ENCODE results near the gene AZI2. TPM values are rescaled to one million over a fixed set of nuclear protein-coding genes. Genes with fewer than 3 reads are reported as not detected.
A peak's percentile ranks its signal among the peaks of the same experiment; 100 is the strongest.

AZI2 gene, protein sequence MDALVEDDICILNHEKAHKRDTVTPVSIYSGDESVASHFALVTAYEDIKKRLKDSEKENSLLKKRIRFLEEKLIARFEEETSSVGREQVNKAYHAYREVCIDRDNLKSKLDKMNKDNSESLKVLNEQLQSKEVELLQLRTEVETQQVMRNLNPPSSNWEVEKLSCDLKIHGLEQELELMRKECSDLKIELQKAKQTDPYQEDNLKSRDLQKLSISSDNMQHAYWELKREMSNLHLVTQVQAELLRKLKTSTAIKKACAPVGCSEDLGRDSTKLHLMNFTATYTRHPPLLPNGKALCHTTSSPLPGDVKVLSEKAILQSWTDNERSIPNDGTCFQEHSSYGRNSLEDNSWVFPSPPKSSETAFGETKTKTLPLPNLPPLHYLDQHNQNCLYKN
- 10 to 100 TPM; 20.4 to 29.0 TPM for polyA plus RNA-seq

DNA sequence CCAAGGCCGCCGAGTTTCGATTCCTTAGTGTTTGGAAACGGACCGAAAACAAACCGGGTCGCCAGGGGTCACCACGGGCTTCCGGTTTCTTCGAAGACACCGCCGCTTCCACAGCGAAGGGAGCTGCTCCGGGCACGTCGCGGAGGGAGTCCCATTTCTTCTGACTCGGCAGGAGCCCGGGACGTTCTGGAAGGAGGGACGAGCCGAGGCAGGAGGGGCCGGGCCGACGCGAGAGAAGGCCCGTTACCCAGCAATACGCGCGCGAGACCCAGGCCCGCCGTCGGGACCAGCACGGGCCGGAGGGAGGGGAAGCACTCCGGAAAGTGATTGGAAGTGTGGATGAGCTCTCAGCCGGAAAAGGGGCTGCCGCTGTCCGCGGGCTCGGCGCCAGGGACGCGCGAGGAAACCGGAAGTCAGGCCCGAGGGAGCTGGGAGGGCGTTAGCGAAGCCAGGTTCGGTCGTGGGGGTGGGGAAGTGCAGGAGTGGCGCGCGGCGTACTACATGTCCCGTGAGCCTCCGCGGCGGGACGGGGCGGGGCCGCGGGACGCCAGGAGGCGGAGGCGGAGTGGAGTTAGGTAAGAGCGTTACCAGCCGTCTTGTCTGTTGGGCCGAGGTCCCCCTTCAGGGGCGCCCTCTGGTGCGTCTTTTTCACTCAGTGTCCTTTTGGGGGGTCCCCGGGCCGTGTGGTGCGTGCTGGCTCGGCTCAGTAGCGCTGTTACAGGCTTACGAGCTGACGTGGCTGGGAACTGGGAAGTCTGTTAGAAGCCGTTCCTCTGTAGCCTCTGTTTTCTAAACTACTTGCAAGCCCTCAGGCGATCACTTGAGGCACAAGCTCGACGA, at the start of gene AZI2, which contains the start of gene ZCWPW2:
Gene AZI2, minus strand, starts transcription at position 196 of the 840 bp plus-strand sequence. CDS start 8,207 bp downstream, outside the sequence.
Gene ZCWPW2, plus strand, starts transcription at position 93 of the 840 bp plus-strand sequence. CDS start 64,348 bp downstream, outside the sequence.
- 0 to 1% methylated on average over 81 to 83 of the region's 83 CpGs for WGBS, 2 donors
- no peaks in the 10 kb centered on the region for H3K4me1 ChIP-seq (ENCODE audit: control insufficient read depth in 2 of 2, insufficient read depth in 2 of 2, low read length in 1 of 2)
- H3K27me3 ChIP-seq (ENCODE audit: control insufficient read depth in 1 of 2, insufficient read depth in 2 of 2, low read length in 2 of 2): no peaks in the 10 kb centered on the region
- peak within 1 kb of the TSS; percentile 79 to 87 for H3K4me3 ChIP-seq (ENCODE audit: low read depth in 1 of 2, low read length in 2 of 2)
- H3K36me3 ChIP-seq (ENCODE audit: control insufficient read depth in 2 of 2, insufficient read depth in 2 of 2, low read length in 1 of 2): peaks cover 0 to 2% of the 10 kb centered on the region in 2 donors
- H3K27ac ChIP-seq (ENCODE audit: low read depth in 2 of 2, low read length in 1 of 2): peak within 1 kb of the TSS; percentile 95 to 99
- peaks cover 0 to 3% of the 10 kb centered on the region in 2 donors for H3K9me3 ChIP-seq (ENCODE audit: control insufficient read depth in 2 of 2, insufficient read depth in 1 of 2, low read depth in 1 of 2, low read length in 1 of 2)

DNA sequence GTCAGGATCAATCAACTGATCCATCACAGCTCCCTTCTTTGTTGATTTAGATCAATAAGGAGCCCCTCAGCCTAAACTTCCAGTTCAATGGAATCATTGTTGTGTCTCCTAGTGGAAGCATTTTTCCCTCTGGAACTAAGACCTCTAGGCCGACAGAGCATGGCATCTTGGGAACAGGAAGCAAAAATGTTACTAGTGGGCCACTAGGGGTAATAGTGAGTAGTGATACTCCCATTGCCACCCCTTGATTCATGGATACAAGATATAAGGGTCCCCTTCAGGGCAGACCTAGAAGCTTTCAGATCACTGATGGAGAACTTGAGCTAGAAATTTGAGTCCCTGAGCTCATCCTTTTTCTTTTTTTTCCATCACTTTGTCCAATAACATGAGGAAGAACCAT, 40.4 kb upstream of the AZI2 start:
- Histone ChIP-seq H3K27ac (ENCODE audit: low read depth in 2 of 2, low read length in 1 of 2) (no peak overlapping the region), H3K36me3 (ENCODE audit: control insufficient read depth in 2 of 2, insufficient read depth in 2 of 2, low read length in 1 of 2) (no peaks in the 10 kb centered on the region), H3K4me3 (ENCODE audit: low read depth in 1 of 2, low read length in 2 of 2) (no peak overlapping the region), H3K9me3 (ENCODE audit: control insufficient read depth in 2 of 2, insufficient read depth in 1 of 2, low read depth in 1 of 2, low read length in 1 of 2) (no peaks in the 10 kb centered on the region), H3K27me3 (ENCODE audit: control insufficient read depth in 1 of 2, insufficient read depth in 2 of 2, low read length in 2 of 2) (no peaks in the 10 kb centered on the region), H3K4me1 (ENCODE audit: control insufficient read depth in 2 of 2, insufficient read depth in 2 of 2, low read length in 1 of 2) (no peaks in the 10 kb centered on the region)
- 77 to 88% methylated on average over 1 of the region's 1 CpG for WGBS, 2 donors

DNA sequence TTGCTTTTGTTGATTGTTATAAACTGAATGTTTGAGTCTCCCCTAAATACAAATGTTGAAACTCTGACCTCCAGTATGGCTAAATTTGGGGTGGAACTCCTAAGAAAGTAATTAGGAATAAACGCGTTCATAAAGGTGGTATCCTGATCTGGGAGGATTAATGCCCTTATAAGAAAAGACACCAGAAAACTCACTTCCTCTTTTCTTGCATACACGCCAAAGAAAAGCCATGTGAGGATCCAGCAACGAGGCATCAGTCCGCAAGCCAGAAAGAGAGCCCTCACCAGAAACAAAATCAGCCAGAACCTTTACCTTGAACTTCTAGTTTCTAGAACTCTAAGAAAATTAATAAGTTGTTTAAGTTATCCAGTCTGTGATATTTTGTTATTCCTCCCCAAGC, 37.4 kb upstream of the AZI2 start:
- Histone ChIP-seq H3K27ac (ENCODE audit: low read depth in 2 of 2, low read length in 1 of 2) (no peak overlapping the region), H3K4me1 (ENCODE audit: control insufficient read depth in 2 of 2, insufficient read depth in 2 of 2, low read length in 1 of 2) (no peaks in the 10 kb centered on the region), H3K4me3 (ENCODE audit: low read depth in 1 of 2, low read length in 2 of 2) (no peak overlapping the region), H3K36me3 (ENCODE audit: control insufficient read depth in 2 of 2, insufficient read depth in 2 of 2, low read length in 1 of 2) (no peaks in the 10 kb centered on the region), H3K27me3 (ENCODE audit: control insufficient read depth in 1 of 2, insufficient read depth in 2 of 2, low read length in 2 of 2) (no peaks in the 10 kb centered on the region), H3K9me3 (ENCODE audit: control insufficient read depth in 2 of 2, insufficient read depth in 1 of 2, low read depth in 1 of 2, low read length in 1 of 2) (no peaks in the 10 kb centered on the region)
- WGBS, 2 donors: 88 to 92% methylated on average over 5 of the region's 5 CpGs

DNA sequence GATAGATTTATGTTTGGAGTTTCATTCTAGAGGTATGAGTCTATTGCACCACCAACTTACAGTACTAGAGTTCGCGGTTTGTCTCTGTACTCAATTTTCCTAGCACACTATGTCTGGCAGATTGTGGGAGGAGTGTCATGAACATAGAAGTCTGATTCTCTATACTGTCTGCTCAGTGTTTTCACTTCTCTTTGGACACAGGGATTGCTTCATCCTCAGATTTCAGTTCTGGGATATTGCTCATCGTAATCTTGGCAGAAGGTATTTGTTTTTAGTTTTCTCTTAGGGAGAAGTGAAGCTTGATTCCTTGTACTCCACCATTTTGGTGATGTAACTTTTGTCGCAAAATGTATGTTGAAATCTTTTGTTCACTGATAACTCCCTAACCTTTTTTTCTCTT, 27.8 kb upstream of the AZI2 start:
- WGBS, 2 donors: 84 to 87% methylated on average over 4 of the region's 4 CpGs
- no peaks in the 10 kb centered on the region for H3K27me3 ChIP-seq (ENCODE audit: control insufficient read depth in 1 of 2, insufficient read depth in 2 of 2, low read length in 2 of 2)
- no peaks in the 10 kb centered on the region for H3K36me3 ChIP-seq (ENCODE audit: control insufficient read depth in 2 of 2, insufficient read depth in 2 of 2, low read length in 1 of 2)
- H3K27ac ChIP-seq (ENCODE audit: low read depth in 2 of 2, low read length in 1 of 2): no peak overlapping the region
- H3K9me3 ChIP-seq (ENCODE audit: control insufficient read depth in 2 of 2, insufficient read depth in 1 of 2, low read depth in 1 of 2, low read length in 1 of 2): no peaks in the 10 kb centered on the region
- H3K4me3 ChIP-seq (ENCODE audit: low read depth in 1 of 2, low read length in 2 of 2): no peak overlapping the region
- H3K4me1 ChIP-seq (ENCODE audit: control insufficient read depth in 2 of 2, insufficient read depth in 2 of 2, low read length in 1 of 2): no peaks in the 10 kb centered on the region

DNA sequence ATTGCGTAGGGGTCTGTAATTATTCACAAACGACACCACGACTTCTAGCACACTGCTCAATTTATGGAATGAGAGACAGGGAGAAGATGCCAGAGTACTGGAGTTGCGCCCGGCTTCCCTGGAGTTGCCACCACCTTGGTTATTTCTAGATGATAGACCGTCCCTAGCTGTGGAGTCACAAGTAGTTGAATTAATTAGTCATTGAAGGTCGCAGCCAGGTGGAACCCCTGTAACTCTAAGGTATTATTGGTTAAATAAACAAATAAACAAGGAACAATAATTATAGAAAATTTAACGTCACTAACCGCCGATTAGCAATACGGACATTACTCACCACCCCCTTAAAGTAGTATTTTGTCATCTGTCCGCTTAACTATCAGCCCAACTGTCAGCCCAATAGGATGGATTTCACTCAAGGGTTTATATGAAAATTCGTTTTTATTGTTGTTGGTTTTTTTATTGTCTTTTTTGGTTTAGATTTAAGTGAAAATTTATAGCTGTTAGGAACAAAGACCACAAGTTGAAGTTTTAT, 911 bp upstream of the AZI2 start:
- H3K9me3 ChIP-seq (ENCODE audit: control insufficient read depth in 2 of 2, insufficient read depth in 1 of 2, low read depth in 1 of 2, low read length in 1 of 2): peaks cover 0 to 3% of the 10 kb centered on the region in 2 donors
- H3K27me3 ChIP-seq (ENCODE audit: control insufficient read depth in 1 of 2, insufficient read depth in 2 of 2, low read length in 2 of 2): no peaks in the 10 kb centered on the region
- WGBS, 2 donors: 18 to 23% methylated on average over 13 of the region's 13 CpGs

DNA sequence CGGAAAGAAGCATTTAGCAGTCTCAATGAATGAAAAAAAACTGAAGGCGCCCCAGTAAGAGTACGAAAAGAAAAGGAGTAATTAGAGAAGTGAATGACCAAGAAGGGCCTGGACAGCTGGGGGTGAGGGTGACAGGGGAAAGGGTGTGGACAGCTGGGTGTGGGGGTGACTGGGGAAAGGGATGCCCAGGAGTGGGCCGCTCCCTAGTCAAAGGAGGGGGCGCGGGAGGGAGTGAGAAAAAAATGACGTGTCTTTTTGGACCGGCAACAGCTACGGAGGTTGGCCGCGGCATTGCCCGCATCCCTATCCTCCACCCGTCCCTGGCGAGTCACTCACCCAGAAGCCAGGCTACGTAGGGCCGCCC, 377 bp downstream of the AZI2 start:
- Histone ChIP-seq H3K27me3 (ENCODE audit: control insufficient read depth in 1 of 2, insufficient read depth in 2 of 2, low read length in 2 of 2) (no peaks in the 10 kb centered on the region), H3K4me1 (ENCODE audit: control insufficient read depth in 2 of 2, insufficient read depth in 2 of 2, low read length in 1 of 2) (no peaks in the 10 kb centered on the region), H3K9me3 (ENCODE audit: control insufficient read depth in 2 of 2, insufficient read depth in 1 of 2, low read depth in 1 of 2, low read length in 1 of 2) (peaks cover 0 to 3% of the 10 kb centered on the region in 2 donors), H3K4me3 (ENCODE audit: low read depth in 1 of 2, low read length in 2 of 2) (peak overlapping the region; percentile 79 to 87), H3K27ac (ENCODE audit: low read depth in 2 of 2, low read length in 1 of 2) (peak overlapping the region; percentile 95 to 99), H3K36me3 (ENCODE audit: control insufficient read depth in 2 of 2, insufficient read depth in 2 of 2, low read length in 1 of 2) (peaks cover 0 to 2% of the 10 kb centered on the region in 2 donors)
- WGBS, 2 donors: 0 to 1% methylated on average over 16 of the region's 16 CpGs

More for the DNA sequence above, 911 bp upstream of the AZI2 start:
- H3K4me1 ChIP-seq (ENCODE audit: control insufficient read depth in 2 of 2, insufficient read depth in 2 of 2, low read length in 1 of 2): no peaks in the 10 kb centered on the region
- peaks cover 0 to 2% of the 10 kb centered on the region in 2 donors for H3K36me3 ChIP-seq (ENCODE audit: control insufficient read depth in 2 of 2, insufficient read depth in 2 of 2, low read length in 1 of 2)
- H3K27ac ChIP-seq (ENCODE audit: low read depth in 2 of 2, low read length in 1 of 2): peak overlapping the region; percentile 95 to 99
- peak overlapping the region; percentile 79 to 87 for H3K4me3 ChIP-seq (ENCODE audit: low read depth in 1 of 2, low read length in 2 of 2)

DNA sequence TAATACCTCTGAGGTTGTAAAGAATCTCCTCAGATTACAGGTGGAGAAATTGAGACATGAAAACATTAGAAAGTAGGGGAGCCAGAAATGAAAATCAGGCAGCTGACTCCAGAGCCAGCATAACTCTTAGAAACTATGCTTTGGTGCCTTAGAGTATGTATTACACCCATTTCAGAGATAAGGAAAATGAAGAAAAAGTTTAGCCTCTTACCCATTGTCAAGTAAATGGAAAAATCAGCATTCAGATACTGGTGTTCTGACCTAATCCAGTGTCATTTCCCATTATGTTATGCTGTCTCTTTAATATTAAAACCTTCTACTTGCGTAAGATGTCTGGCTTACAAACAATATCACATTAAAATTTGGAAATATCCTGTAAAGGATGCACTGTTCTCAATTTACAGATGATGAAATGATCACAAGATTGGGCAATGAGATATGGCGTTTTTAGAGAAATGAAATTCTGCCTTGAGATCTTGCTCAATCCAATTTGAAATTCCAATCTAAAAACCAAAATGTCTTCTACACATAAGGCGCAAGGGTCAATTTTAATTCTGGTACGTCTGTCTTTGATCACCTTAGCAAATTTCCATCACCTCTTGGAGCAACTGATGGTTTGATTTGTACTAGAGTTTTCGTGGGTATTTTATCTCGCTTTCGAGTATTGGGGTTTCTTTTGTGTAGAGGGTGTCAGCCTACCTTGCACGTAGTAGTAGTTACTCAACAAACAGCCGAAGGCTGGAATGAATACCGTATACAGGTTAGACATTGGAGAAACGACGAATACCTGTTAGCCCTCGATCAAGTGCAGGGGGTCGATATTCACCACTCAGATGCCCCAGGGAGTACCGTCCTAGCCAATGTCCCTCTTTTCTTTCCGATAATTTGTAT, 1.0 kb downstream of the AZI2 start:
- Histone ChIP-seq H3K9me3 (ENCODE audit: control insufficient read depth in 2 of 2, insufficient read depth in 1 of 2, low read depth in 1 of 2, low read length in 1 of 2) (no peaks in the 10 kb centered on the region), H3K36me3 (ENCODE audit: control insufficient read depth in 2 of 2, insufficient read depth in 2 of 2, low read length in 1 of 2) (no peaks in the 10 kb centered on the region), H3K4me3 (ENCODE audit: low read depth in 1 of 2, low read length in 2 of 2) (peak overlapping the region; percentile 79 to 87), H3K4me1 (ENCODE audit: control insufficient read depth in 2 of 2, insufficient read depth in 2 of 2, low read length in 1 of 2) (no peaks in the 10 kb centered on the region), H3K27ac (ENCODE audit: low read depth in 2 of 2, low read length in 1 of 2) (peak overlapping the region; percentile 95 to 99), H3K27me3 (ENCODE audit: control insufficient read depth in 1 of 2, insufficient read depth in 2 of 2, low read length in 2 of 2) (no peaks in the 10 kb centered on the region)
- 20% methylated on average over 16 of the region's 16 CpGs for WGBS, 2 donors

DNA sequence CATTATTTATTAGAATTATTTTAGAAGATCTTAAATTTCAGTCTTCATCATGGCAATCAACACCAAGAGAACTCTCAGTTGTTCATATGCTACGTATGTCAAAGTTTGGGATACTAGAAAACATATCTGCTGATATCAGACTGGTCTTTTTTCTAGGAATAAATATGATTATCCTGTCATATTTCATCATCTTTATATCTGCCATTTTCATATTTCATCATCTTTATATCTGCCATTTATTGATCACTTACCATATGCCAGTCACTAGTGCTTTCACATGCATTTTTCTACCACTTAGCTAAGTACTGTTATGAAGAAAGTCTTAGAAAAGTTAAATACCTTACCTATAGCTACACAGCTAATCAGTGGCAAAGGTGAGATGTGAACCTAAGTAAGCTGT, 2.9 kb downstream of the AZI2 start:
- Histone ChIP-seq H3K4me3 (ENCODE audit: low read depth in 1 of 2, low read length in 2 of 2) (no peak overlapping the region), H3K36me3 (ENCODE audit: control insufficient read depth in 2 of 2, insufficient read depth in 2 of 2, low read length in 1 of 2) (no peaks in the 10 kb centered on the region), H3K4me1 (ENCODE audit: control insufficient read depth in 2 of 2, insufficient read depth in 2 of 2, low read length in 1 of 2) (no peaks in the 10 kb centered on the region), H3K27ac (ENCODE audit: low read depth in 2 of 2, low read length in 1 of 2) (no peak overlapping the region), H3K27me3 (ENCODE audit: control insufficient read depth in 1 of 2, insufficient read depth in 2 of 2, low read length in 2 of 2) (no peaks in the 10 kb centered on the region), H3K9me3 (ENCODE audit: control insufficient read depth in 2 of 2, insufficient read depth in 1 of 2, low read depth in 1 of 2, low read length in 1 of 2) (no peaks in the 10 kb centered on the region)
- 91% methylated on average over 1 of the region's 1 CpG for WGBS, 2 donors

DNA sequence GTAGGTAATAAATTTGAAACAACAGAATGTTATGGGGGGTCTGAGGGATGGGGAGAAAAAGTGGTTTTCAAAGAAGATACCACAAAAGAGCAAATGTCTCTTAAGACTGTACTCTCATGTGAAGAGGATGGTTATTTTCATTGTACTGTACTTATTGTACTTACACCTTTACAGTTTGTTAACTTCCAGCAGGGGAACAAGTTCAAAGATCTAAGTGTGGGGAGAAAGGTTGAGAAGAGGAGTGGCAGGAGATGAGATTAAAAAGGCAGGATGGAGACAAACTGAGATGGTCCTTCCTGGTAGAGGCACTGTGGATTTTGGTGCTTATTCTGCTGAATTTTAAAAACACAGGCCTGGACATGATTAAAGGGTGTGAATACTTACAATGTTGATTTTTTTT, 5.5 kb downstream of the AZI2 start:
- Histone ChIP-seq H3K27ac (ENCODE audit: low read depth in 2 of 2, low read length in 1 of 2) (no peak overlapping the region), H3K27me3 (ENCODE audit: control insufficient read depth in 1 of 2, insufficient read depth in 2 of 2, low read length in 2 of 2) (no peaks in the 10 kb centered on the region), H3K9me3 (ENCODE audit: control insufficient read depth in 2 of 2, insufficient read depth in 1 of 2, low read depth in 1 of 2, low read length in 1 of 2) (no peaks in the 10 kb centered on the region), H3K36me3 (ENCODE audit: control insufficient read depth in 2 of 2, insufficient read depth in 2 of 2, low read length in 1 of 2) (no peaks in the 10 kb centered on the region), H3K4me1 (ENCODE audit: control insufficient read depth in 2 of 2, insufficient read depth in 2 of 2, low read length in 1 of 2) (no peaks in the 10 kb centered on the region), H3K4me3 (ENCODE audit: low read depth in 1 of 2, low read length in 2 of 2) (no peak overlapping the region)

Measured in esophagus (tissue), 2 donors.